ENCODE results near the gene PIK3R5.
"Not testable (repeated sequence)": the region's sequence is repeated elsewhere in the genome, so short reads cannot be mapped to it uniquely, and the experiment has no call there.

PIK3R5 gene

DNA sequence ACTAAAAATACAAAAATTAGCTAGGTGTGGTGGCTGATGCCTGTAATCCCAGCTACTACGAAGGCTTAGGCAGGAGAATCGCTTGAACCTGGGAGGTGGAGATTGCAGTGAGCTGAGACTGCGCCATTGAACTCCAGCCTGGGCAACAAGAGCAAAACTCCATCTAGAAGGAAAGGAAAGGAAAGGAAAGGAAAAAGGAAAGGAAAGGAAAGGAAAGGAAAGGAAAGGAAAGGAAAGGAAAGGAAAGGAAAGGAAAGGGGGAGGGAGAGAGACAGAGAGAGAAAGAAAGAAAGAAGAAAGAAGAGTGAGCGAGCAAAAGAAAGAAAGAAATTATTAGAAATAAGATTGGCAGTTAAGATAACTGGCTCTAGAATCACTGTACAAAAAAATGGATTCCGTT lies 18.7 kb upstream of the PIK3R5 start:
- not testable (repeated sequence) for DNase-seq (ENCODE audit: low read depth)

DNA sequence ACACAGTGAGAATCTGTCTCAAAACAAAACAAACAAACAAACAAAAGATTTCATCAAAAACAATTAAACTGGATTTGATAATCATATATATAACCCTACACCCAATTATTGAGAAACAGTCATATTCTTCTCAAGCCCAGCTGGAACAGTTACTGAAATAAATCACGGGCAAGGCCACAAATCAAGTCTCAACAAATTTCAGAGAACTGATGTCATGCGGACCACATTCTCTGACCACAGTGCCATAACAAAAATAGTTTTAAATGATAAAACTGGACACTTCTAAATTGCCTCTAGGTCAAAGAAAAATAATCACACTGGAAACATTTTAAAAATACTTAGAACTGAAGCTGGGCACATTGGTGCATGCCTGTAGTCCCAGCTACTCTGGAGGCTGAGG lies 15.9 kb upstream of the PIK3R5 start:
- no peak for DNase-seq (ENCODE audit: low read depth)

DNA sequence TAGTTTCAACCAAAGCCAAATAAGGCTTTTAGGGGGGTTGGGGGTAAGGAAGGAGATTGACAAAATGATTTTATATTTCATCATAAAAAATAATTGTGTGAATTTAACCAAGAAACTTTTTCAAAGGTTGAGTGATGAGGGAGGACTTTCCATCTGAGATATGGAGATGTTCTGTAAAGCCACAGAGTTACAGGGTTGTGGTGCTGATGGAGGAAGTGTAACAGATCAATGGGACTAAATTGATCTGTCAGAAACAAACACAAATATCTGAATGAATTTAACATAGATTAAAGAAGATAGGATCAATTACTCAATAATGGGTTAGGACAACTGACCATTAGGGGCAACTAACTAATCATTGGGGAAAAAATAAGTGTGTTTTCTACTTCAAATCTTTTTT lies 14.2 kb upstream of the PIK3R5 start:
- DNase-seq (ENCODE audit: low read depth) = no peak

DNA sequence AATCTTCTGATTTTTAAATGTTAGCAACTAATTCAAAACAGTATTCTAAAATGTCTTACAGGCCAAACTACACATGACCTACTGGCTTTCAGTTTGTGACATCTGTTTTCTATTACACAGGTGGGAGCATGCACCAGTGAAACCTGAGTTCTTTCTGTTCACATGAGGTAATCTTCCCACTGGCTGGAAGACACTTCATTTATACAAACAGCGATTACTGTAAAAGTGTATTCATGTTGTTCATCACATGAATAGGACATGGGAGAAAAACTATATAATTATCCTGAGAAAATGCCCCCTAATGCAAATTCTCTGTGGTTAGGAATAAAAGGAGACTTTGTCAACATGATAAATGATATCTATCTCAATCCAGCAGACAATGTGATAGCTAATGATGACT lies 11.1 kb upstream of the PIK3R5 start:
- DNase-seq (ENCODE audit: low read depth) = no peak

DNA sequence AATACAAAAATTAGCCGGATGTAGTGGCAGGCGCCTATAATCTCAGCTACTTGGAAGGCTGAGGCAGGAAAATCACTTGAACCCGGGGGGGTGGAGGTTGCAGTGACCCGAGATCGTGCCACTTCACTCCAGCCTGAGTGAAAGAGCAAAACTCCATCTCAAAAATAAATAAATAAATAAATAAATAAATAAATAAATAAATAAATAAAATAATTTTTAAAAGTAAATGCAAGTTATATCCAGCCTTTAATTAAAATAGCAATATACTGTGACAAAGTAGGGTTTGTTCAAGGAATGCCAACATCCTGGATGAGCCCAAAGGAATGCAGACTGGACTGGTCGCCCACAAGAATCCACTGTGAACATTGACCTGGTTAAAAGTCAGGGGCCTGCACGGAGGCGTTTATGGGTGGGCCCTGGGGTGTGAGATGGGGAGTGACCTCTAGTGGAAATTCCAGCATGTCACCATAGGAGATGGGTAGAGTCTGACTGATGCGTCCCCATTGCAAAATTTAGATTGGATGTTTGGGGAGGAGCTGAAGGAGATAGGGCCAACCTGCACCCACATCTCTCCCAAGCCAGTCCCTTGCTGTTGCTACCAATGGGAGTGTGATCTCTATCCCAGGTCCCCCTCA lies 9.7 kb upstream of the PIK3R5 start:
- no peak for DNase-seq (ENCODE audit: low read depth)

DNA sequence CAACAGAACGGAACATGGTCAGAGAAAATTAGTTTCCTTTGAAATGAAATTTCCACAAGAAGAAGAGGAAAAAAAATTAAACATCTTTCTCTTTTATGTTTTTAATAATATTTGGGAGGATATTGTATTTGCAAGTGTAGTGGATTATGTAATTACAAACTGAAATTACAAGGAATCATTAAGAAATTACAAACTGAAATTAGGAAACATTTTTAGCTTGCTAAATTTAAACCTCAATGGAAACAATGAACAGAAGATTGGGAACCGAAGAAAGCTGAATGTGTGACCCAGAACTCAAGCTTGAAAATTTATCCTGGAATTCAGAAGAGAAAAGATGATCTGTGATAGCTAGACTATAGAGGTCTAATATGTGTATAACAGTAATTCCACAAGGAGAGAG lies 4.4 kb upstream of the PIK3R5 start:
- DNase-seq (ENCODE audit: low read depth) = no peak

DNA sequence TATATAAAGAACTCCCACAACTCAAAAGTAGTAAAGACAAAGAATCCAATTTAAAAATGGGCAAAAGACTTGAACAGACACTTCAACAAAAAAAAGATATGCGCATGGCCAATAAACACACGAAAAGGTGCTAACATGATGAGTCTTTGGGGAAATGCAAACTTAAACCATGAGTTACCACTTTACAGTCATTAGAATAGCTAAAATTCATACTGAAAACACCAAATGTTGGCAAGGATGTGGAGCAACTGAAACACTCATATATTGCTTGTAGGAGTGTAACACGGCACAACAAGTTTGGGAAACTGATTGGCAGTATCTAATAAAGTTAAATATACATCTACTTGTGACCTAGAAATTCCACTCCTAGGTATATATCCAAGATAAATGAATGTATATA lies 3.0 kb upstream of the PIK3R5 start:
- DNase-seq (ENCODE audit: low read depth) = no peak

DNA sequence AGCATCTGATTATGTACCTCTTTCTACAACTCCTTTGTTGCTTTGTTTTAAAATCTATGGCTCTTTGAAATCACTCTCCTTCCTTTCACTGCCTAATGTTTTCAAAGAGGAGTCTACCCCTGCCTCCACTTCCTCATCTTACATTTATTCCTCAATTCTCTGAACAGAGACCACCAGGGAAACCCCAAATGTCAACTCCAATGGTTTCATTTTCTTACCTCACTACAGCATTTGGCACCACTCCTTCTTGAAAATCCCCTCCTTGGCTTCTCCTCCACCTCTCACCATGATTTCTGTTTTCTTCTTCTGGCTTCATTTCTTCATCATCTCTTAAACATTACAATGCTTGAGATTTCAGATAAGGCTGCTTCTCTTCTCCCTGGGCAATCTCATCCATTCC lies 2.4 kb upstream of the PIK3R5 start:
- DNase-seq (ENCODE audit: low read depth) = no peak

DNA sequence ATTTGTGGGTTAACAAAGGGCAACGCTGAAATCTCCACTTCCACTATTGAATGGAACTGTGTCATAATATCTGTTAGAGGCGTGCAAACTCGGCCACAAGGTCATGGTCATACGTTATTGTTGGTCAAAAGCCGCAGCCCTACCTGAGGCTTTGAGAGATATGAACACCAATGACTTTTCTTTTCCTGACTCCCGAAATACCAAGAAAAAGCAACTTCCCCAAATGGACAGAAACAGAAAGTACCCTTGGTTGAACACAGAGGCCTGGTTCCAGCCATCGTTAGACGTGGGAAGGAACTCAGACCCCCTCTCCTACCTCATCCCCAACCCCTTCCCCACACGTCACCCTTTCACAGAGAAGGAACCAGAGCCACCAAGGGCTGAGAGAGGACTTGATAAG lies 1.4 kb upstream of the PIK3R5 start:
- DNase-seq (ENCODE audit: low read depth) = no peak

DNA sequence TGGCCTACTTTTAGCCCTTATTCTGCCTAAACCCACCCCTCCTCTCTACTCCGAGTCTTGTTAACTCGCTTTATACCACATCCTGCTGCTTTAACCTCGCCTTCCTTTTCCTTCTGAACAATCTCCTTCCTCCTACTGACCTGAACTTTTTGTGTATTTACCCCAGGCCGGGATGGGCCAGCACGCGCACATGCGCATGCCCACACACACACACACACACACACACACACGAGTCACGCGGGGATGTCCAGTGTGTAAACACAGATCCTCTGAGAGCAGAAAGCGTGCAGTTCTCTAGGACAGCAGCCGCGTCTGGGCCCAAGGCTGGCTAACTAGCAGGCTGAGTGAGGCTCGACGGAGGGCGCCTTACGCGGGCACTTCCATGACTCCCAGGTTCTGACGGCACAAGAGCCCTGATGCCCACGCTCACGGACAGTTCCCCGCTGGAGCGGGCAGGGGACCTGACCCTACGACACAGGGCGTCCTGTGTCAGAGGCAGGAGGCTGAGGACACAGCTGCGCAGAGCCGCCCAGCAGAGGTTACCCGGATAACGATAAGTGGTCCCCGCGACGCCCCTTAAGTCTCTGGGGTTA lies 610 bp downstream of the PIK3R5 start:
- no peak for DNase-seq (ENCODE audit: low read depth)

DNA sequence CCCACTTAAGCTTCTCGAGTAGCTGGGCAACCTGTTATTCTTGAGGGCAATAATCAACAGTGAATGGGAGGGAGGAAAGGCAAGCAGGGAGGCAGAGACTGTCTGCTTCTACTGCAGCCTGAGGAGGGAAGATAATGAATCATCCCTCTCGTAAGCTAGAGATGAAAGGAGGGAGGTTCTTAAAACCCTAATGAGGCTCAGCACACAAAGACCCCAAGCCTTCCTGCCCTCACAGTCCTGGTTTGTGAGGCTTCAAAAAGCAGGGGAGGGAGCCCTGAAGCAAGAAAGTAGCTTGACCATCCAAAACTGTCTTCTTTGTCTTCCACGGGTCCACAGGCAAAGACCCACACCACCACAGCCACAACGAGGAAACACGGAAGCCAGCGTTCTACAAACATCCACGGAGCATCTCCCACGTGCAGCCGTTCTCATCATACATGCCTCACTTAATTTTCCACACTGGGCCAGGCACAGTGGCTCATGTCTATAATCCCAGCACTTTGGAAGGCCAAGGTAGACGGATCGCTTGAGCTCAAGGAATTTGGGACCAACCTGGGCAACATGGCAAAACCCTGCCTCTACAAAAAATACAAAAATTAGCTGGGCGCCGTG lies 1.8 kb downstream of the PIK3R5 start:
- no peak for DNase-seq (ENCODE audit: low read depth)

DNA sequence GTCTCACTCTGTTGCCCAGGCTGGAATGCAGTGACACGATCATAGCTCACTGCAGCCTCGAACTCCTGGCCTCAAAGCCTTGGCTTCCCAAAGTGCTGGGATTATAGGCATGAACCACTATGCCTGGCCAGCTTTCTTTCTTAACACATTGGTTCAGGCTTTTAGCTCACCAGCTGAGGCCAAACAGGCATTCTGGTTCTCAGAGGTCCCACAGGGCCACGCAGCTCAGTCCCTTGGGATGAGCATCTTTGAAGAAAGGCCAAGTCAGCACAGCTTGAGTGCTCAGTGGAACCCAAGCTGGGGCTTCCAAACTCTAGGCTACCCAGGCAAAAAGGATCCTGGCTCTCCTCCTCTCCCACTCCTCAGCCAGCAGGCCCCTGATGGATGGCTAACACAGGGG lies 2.5 kb downstream of the PIK3R5 start:
- no peak for DNase-seq (ENCODE audit: low read depth)

DNA sequence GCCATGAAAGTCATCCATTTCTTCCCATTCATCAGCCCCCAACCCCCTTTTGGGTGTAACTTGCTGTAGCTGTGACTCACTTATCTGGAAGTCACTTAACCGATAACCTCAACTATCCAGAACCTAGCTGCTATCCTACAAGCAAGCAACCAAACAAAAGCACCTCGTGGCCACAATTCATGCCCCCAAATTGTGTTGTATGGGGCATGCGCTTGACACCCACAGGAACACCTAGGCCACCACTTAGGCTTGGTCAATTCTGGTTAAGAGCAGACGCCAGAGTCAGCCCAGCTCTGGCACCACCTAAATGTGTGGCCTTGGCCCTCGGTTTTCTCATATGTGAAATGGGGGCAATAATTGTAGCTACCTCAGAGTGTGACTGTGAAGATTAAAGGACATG lies 3.7 kb downstream of the PIK3R5 start:
- DNase-seq (ENCODE audit: low read depth) = no peak

DNA sequence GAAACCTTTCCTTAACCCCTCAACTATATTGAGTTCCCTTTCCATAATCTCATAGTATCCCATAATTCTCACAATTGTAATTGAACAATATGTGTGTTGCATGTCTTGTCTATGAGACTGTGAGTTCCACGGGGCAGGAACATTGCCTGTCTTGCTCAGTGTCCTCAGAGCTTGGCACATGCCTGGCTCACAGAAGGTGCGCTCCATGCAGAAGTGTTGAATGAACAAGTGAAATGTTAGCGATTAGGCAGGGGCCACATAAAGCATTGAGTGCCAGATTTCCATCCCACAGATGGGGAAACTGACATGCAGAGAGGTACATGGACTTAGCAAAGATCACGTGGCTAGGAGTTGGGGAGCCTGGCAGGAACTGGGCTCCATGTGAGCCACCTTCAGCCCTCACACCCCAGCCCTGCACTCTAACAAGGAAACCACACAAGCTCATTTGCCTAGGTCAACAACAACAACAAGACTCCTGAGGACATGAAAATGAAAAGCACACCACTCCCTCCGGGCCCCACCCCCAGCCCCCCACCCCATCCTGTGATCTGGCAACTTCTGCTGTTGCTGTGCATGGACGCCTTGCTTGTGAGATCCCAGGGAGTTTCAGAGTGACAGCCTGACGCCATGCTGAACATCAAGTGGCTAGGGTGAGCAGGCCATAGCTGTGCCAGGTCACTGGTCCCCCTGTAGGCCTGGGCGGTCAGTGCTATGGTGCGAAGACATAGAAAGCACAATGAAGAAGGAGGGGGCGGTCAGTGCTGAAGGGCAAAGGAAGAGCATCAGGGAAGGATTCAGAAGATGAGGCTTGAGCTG lies 5.0 kb downstream of the PIK3R5 start:
- DNase-seq (ENCODE audit: low read depth) = no peak

DNA sequence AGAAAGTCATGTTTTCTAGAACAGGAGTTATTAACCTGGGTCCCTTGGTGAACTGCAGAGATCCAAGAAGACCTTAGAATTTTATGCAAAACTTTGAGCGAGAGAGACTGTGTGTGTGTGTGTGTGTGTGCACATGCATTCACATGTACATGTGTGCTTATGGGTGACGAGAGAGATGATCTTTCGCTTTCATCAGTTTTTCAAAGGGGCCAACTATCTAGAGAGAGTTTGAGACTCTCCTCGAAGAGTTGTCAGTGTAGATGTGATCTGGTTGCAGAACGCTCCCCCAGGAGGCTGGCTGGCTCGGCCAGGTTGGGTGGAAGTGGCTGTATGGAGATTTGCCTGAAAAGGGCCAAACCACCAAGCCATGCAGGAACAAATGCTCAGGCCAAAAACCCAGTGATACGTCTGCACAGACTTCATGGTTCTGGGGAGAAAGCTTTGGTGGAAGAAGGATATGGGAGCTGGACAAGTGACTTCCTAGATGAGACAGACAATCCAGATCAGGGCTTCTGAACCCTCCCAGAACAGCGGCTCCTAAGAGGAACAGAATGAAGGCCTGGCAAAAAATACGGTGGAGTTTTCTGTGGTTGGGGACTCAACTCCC lies 6.1 kb downstream of the PIK3R5 start:
- DNase-seq (ENCODE audit: low read depth) = no peak

DNA sequence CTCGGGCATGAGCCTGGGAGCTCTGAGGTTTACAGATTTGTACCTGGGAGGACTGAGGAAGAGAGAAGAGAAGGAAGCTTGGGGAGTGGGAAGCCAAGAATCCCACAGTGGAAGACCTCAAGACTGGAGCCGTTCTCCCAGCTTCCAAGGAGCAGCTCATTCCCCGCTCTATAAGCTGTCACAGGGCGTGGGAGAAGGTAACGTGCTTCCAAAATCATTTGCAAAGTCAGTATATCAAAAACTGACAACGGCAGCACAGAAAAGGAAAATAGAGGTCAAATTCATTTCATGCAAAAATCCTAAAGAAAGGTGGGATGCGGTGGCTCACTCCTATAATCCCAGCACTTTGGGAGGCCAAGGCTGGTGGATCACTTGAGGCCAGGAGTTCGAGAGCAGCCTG lies 7.8 kb downstream of the PIK3R5 start:
- DNase-seq (ENCODE audit: low read depth) = no peak

DNA sequence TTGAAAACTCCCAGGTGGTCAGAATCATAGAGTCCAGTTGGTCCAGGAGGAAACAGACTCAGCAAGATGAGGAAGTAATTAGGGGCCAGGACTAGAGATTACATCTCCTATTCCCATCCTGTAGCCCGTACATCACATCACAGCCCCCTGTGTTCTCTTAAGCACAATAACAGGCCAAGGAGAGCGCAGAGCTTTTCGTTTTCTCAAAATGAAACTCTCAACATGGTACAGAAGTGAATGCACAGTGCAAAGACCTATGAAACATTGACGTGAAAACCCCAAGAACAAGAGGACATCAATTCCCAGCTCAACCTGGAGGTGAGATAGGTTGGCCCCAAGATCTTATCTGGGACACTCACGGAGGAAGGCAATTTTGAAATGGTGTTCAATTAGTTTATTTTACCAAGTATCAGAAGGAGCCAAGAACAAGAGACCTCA lies 9.0 kb downstream of the PIK3R5 start:
- no peak for DNase-seq (ENCODE audit: low read depth)

DNA sequence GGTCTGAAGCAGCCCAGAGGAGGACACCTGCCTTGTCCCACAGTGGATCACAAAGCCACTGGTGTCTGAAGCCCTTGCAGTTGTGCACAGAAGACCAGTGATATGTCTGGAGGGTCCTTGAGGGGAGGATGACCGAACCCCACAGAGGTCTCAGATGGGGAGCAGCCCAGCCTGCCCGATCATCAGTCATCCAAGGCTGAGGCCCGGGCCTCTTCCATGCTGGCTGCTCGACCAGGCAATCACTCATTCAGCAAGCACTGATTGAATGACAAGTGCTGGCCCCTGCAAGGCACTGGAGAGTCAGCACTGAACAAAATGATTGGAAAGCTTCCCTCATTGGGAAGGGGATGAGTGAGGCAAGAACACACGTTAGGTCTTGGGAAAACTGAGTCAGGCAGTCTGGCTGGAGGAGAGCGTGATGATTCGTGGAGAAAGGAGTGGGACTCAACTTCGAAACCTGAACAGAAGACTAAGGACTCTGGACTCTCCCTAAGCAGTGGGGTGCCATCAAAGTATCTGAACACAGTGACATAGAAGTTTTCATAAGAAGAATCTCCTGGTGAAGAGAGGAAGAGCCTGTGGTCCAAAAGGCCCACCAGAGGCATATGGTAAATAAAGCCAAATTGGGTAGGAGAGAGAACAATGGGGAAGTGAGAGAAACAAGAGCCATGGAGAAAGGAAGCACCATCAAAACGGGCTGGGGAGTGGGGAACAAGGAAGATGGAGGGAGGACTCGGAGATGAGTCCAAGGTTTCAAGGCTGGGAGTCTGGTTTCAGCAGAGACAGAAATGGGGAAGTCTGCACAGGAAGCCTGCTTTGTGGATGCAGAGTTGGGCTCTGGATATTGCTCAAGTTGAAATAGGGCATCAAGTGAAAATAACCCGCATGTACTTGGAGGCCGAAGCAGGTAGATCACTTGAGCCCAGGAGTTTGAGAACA lies 10.2 kb downstream of the PIK3R5 start:
- no peak for DNase-seq (ENCODE audit: low read depth)

DNA sequence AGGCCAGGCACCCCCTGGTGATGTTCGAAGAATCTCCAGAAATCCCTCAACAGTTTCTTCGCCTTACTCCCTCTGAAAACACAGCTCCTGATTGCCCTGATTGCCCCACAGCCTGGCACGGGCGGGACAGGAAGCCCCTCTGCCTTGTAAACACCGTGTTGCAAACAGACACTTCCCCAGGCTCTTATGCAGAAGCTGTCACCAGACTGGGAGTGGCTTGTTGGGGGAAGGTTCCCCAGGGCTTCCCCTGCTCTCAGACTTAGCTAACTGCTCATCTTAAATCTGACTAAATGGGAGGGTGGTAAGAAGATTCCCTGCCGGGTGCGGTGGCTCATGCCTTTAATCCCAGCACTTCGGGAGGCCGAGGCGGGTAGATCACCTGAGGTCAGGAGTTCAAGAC lies 11.2 kb downstream of the PIK3R5 start:
- no peak for DNase-seq (ENCODE audit: low read depth)

DNA sequence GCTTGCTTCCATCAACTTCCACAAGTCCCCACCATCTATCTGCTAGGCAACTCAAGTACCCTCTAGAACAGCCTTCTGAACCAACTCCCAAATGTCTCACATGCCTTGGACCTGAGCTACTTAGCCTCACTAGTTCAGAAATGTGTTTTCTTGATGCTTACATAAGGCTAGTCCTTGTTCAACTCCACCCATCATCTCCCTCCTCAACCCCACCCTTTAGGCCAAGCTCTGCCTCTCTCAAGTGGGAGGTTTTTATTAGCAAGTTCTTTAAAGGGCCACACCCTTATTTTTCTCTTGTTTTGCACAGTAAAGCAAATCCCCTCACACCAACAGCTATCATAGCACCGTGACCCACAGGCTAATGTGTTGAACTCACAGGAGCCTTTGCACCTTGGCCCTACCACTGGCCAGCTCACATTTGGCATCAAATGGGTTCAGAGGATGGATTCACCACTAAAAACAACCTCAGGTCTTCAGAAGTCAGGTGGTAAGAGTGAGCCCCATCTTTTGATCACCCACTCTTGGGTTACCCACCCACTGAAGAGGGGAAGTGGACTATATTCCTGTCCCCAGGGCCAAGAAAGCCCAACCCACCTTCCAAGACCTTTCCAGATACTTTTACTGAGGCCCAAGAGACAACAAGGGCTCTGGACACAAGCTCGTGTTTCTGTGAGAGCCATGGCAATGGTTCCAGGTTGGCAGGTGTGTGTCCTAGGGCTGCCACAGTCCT lies 12.2 kb downstream of the PIK3R5 start:
- DNase-seq (ENCODE audit: low read depth) = no peak

DNA sequence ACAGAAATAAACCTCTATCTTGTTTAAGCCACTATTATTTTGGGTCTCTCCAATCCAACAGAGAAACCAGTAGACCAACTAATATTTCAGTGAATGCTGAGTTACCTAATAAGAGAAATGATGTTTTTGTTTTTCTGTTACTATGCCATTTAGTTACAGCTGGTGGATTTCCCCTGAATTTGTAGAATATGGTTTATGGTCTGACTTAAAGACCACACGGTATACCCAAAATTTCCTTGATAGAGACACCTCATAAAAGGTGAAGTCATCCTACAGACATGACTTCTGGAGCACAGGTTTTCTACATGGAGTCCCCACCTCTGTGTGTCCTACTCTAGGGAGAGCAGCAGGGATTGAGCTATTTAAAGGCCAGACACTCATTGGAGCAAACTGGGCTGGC lies 13.3 kb downstream of the PIK3R5 start:
- no peak for DNase-seq (ENCODE audit: low read depth)

Data from non-pigmented ciliary epithelial cell (primary cell).